Activated naive CD8-positive, alpha-beta T cell treated with anti-CD3 and anti-CD28 coated beads for 36 hours (primary cell): ENCODE data around the gene DOCK2. TPM values are rescaled to one million over a fixed set of nuclear protein-coding genes. Genes with fewer than 3 reads are reported as not detected.
"Not testable (repeated sequence)": the region's sequence is repeated elsewhere in the genome, so short reads cannot be mapped to it uniquely, and the experiment has no call there.

Source experiments
- DNase-seq: peaks from one replicate; pipeline ENCODE4 v3.0.0; 2021
- H3K27ac Mint-ChIP-seq: one replicate; pipeline ENCODE4 v1.8.0; 2022; ENCODE audit warnings: mild to moderate bottlenecking, moderate library complexity, mixed read lengths
- H3K27me3 Mint-ChIP-seq: one replicate; pipeline ENCODE4 v1.8.0; 2022; ENCODE audit warnings: mild to moderate bottlenecking, mixed read lengths
- H3K36me3 Mint-ChIP-seq: one replicate; pipeline ENCODE4 v1.8.0; 2021; ENCODE audit warnings: mild to moderate bottlenecking, mixed read lengths
- H3K4me1 Mint-ChIP-seq: one replicate; pipeline ENCODE4 v1.8.0; 2021; ENCODE audit warnings: mixed read lengths
- H3K4me3 Mint-ChIP-seq: one replicate; pipeline ENCODE4 v1.8.0; 2022; ENCODE audit warnings: mild to moderate bottlenecking, moderate library complexity, mixed read lengths
- H3K9me3 Mint-ChIP-seq: one replicate; pipeline ENCODE4 v1.8.0; 2022; ENCODE audit warnings: mixed read lengths
- total RNA-seq, 2 experiments: library from RNA; stranded (reverse); gene quantifications; one replicate each; pipeline ENCODE4 v1.2.3, GENCODE V29; 2021

The DOCK2 gene
- total RNA-seq, 2 experiments from 2014 or later = 149 TPM

DNA sequence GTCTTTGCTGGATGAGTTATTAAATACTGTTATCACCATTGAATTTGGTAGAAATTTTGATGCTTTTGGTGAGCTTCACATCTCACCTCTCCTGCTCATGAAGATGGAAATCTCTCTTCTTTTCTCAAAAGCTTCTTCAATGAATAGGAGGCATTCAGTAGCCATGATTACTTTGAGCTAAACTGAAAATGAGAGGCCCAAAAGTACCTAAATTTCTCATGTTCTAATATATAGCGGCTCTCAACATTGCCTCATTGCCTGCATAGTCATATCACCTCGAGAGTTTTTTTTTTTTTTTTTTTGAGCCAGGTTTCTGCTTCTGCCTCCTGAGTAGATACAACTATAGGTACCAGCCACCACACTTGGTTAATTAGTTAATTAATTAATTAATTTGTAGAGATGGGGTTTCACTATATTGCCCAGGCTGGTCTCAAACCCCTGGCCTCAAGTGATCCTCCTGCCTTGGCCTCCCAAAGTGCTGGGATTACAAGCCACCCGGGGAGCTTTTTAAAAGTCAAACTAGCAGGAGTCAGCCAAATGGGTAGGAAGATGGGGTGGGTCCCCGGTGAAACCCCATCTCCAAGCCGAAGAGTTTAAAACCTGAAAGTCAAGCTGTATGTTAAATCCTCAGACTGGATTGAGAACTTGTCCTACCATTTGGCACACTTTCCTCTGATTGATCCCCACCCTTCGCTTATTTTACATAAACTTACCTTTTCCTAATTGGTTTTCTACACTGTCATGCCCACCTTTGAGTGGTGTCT lies 169.0 kb downstream of the DOCK2 start:
- no peak for DNase-seq
- H3K27ac Mint-ChIP-seq = peak overlapping the region; percentile 95
- no peaks in the 10 kb centered on the region for H3K9me3 Mint-ChIP-seq
- no peaks in the 10 kb centered on the region for H3K27me3 Mint-ChIP-seq
- peaks cover 59% of the 10 kb centered on the region for H3K36me3 Mint-ChIP-seq
- H3K4me3 Mint-ChIP-seq = peak overlapping the region; percentile 23
- H3K4me1 Mint-ChIP-seq = peaks cover 36% of the 10 kb centered on the region

DNA sequence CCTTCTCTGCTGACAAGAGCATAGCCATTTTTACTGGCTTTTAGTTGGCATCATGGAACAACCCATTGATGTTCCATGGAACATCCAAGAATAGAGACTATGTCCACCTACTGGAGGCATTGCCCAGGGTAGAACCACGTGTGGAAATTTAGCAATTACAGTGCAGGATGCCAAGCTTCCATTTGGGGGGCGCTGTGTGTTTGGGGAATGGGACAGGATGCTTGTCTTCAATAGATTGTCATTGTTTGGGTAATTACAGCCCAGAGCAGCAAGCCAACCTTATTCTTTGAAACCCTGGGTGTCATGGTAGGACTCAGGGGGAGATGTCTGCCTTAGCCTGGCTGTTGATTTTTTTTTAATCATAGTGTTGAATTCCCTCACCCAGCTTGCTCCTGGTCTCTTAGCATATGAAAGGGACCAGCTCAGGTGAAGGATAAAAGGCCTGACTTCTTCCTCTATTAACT lies 171.1 kb downstream of the DOCK2 start:
- H3K4me3 Mint-ChIP-seq = no peak overlapping the region
- peak overlapping the region; percentile 7 for H3K27ac Mint-ChIP-seq
- peaks cover 33% of the 10 kb centered on the region for H3K4me1 Mint-ChIP-seq
- peaks cover 58% of the 10 kb centered on the region for H3K36me3 Mint-ChIP-seq
- no peaks in the 10 kb centered on the region for H3K27me3 Mint-ChIP-seq
- DNase-seq = no peak
- H3K9me3 Mint-ChIP-seq = no peaks in the 10 kb centered on the region

DNA sequence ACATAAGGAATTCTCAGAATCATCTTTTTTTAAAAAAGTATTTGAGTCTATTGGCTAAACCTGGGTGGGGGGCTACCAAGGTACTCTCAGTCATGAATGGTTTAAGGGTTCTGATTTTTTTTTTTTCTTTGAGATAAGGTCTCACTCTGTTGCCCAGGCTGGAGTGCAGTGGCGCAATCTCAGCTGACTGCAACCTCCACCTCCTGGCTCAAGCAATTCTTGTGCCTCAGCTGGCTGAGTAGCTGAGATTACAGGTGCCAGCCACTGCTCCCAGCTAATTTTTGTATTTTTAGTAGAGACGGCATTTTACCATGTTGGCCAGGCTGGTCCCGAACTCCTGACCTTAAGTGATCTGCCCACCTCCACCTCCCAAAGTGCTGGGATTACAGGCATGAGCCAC lies 171.8 kb downstream of the DOCK2 start:
- H3K27me3 Mint-ChIP-seq = not testable (repeated sequence)

DNA sequence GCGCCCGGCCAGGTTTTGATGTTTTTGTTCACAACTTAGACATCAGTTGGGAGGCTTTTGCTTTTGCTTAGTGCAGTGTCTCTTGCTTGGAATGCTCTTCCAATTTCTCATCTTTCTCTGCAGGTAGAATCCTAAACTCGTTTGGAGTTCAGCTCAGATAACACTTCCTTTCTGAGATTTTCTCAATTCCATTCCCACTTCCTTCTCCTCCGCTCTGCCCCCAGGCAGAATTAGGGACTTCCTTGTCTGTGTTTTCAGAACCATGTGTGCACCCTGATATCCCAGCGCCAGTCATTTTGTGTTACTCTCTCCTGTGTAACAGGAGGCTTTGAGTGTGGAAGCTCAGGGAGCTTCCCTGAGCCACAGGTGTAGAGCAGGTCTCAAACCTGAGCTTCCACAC lies 172.2 kb downstream of the DOCK2 start:
- no peak for DNase-seq
- H3K27me3 Mint-ChIP-seq = no peaks in the 10 kb centered on the region
- peaks cover 59% of the 10 kb centered on the region for H3K36me3 Mint-ChIP-seq
- no peak overlapping the region for H3K27ac Mint-ChIP-seq
- peaks cover 25% of the 10 kb centered on the region for H3K4me1 Mint-ChIP-seq
- no peaks in the 10 kb centered on the region for H3K9me3 Mint-ChIP-seq
- no peak overlapping the region for H3K4me3 Mint-ChIP-seq

More for the DNA sequence above, 171.8 kb downstream of the DOCK2 start:
- DNase-seq, H3K27ac Mint-ChIP-seq, H3K9me3 Mint-ChIP-seq, H3K4me3 Mint-ChIP-seq: not testable (repeated sequence)
- Mint-ChIP-seq H3K36me3 (peaks cover 59% of the 10 kb centered on the region), H3K4me1 (peaks cover 29% of the 10 kb centered on the region)

DNA sequence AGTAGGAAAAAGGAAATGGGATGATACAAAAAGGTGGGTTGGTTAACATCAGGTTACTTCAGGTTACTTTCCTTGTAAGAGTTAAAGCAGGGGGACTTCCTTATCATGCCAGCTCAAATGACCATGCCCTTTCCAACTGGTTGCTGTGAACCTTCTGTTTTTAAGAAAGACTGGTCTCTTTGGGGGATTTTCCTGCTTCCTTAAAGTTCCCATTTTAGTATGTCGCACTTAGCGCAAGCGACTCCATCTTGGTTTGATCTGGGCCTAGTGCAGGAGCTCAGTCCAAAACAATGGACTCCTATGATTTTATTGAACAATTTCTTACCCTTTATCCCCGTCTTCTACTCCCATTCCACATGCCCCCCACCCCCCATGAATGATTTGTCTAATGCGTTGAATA lies 173.4 kb downstream of the DOCK2 start:
- DNase-seq = no peak
- no peak overlapping the region for H3K27ac Mint-ChIP-seq
- no peaks in the 10 kb centered on the region for H3K27me3 Mint-ChIP-seq
- no peaks in the 10 kb centered on the region for H3K9me3 Mint-ChIP-seq
- peaks cover 47% of the 10 kb centered on the region for H3K36me3 Mint-ChIP-seq
- H3K4me1 Mint-ChIP-seq = peaks cover 14% of the 10 kb centered on the region
- H3K4me3 Mint-ChIP-seq = no peak overlapping the region

DNA sequence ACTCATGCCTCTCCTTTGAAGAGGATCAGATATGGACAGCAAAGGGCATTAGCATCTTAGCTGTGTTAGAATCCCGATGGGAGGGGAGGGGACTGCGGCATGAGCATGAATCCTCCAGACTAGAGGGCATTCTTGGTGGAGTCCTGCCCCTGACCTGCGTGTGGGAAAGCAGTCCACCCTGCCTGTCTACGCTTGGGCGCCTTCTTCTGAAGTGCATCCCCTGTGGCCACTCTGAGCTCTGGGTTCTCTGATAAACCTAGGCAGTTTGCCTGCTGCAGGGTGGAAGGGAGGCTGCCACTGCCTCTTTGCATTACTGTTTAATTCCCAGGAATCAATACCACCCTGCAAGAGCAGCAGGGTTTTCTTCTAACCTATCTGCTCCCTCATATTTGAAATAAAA lies 173.9 kb downstream of the DOCK2 start:
- H3K4me3 Mint-ChIP-seq = no peak overlapping the region
- DNase-seq = no peak
- H3K27me3 Mint-ChIP-seq = no peaks in the 10 kb centered on the region
- H3K9me3 Mint-ChIP-seq = no peaks in the 10 kb centered on the region
- H3K36me3 Mint-ChIP-seq = peaks cover 49% of the 10 kb centered on the region
- H3K4me1 Mint-ChIP-seq = peaks cover 9% of the 10 kb centered on the region
- no peak overlapping the region for H3K27ac Mint-ChIP-seq

DNA sequence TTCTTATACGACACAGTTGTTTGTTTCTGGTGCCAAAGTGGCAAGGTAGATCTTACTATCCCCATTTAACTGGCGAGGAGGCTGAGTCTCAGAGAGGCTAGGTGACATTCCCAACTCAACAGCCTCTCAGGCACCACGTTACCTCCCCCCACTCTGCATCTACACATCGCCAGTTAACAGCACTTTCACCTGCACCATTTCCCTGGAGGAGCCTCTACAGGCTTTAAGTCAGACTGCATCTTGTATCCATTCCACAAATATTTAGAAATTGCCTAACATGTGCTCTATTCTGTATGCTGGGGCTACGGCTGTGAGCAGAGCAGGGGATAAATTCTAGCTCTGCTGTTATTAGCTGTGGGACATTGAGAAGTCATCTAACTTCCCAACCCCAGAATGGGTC lies 174.6 kb downstream of the DOCK2 start:
- H3K27ac Mint-ChIP-seq = no peak overlapping the region

DNA sequence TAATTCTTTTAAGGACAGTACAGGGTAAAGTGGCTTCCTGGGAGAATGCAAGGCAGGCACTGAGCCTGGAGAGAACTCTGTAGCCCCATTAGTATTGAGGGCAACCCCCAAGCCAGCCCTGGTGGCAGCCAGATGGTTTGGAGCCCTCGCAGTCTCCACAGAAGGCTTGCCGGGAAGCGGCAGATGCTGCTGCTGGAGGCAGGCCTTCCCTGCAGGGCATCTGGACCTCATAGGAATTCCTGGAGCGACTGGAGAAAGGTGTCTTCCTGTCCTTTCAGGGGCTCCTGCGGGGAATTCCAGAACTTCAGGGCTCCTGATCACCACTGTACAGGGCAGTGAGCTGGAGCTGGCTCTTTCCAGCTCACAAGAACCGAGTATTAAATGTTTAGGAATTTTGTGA lies 175.7 kb downstream of the DOCK2 start:
- H3K4me1 Mint-ChIP-seq = peaks cover 7% of the 10 kb centered on the region
- H3K27me3 Mint-ChIP-seq = no peaks in the 10 kb centered on the region
- H3K9me3 Mint-ChIP-seq = no peaks in the 10 kb centered on the region
- peaks cover 55% of the 10 kb centered on the region for H3K36me3 Mint-ChIP-seq
- no peak overlapping the region for H3K4me3 Mint-ChIP-seq
- DNase-seq = no peak
- no peak overlapping the region for H3K27ac Mint-ChIP-seq

More for the DNA sequence above, 174.6 kb downstream of the DOCK2 start:
- Mint-ChIP-seq H3K36me3 (peaks cover 50% of the 10 kb centered on the region), H3K27me3 (no peaks in the 10 kb centered on the region), H3K9me3 (no peaks in the 10 kb centered on the region), H3K4me3 (no peak overlapping the region), H3K4me1 (peaks cover 7% of the 10 kb centered on the region)
- DNase-seq = no peak

DNA sequence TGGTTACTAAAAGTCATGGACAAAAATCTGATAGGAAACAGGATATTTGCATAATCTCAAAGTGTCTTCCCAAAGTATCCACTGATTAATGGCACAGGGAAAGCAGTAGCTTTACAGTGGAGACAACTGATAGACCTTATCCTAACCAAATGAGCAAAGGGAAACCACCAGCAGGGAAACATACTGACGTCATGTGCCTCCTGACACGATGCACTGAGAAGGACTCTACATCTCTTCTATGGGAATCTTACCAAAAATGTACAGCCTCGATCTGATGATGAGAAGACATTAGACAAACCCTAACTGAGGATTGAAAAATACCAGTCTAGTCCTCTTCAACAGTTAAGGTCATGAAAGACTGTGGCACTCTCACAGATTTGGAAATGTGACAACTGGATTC lies 177.0 kb downstream of the DOCK2 start:
- peaks cover 66% of the 10 kb centered on the region for H3K36me3 Mint-ChIP-seq
- DNase-seq = no peak
- H3K4me1 Mint-ChIP-seq = peaks cover 7% of the 10 kb centered on the region
- H3K27me3 Mint-ChIP-seq = no peaks in the 10 kb centered on the region
- H3K27ac Mint-ChIP-seq = no peak overlapping the region
- H3K9me3 Mint-ChIP-seq = no peaks in the 10 kb centered on the region
- H3K4me3 Mint-ChIP-seq = no peak overlapping the region

DNA sequence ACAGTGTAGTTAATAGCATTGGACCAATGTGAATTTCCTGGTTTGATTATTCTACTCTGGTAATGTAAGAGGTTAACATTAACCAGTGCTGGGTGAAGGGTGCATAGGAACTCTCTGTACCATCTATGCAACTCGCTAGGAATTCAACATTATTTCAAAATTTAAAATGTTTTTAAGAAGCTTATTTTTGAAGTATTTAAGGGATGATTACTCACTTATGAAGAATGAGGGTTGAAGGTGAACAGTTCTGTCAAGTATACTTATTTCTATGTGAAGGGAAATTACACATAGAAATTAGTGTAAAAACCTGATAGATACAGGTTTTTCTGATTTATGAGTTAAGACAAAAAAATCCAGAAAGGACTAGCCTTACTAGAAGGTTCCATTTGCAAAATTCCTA lies 177.4 kb downstream of the DOCK2 start:
- no peaks in the 10 kb centered on the region for H3K27me3 Mint-ChIP-seq
- no peaks in the 10 kb centered on the region for H3K9me3 Mint-ChIP-seq
- H3K27ac Mint-ChIP-seq = no peak overlapping the region
- no peak overlapping the region for H3K4me3 Mint-ChIP-seq
- peaks cover 4% of the 10 kb centered on the region for H3K4me1 Mint-ChIP-seq
- DNase-seq = no peak
- H3K36me3 Mint-ChIP-seq = peaks cover 68% of the 10 kb centered on the region

DNA sequence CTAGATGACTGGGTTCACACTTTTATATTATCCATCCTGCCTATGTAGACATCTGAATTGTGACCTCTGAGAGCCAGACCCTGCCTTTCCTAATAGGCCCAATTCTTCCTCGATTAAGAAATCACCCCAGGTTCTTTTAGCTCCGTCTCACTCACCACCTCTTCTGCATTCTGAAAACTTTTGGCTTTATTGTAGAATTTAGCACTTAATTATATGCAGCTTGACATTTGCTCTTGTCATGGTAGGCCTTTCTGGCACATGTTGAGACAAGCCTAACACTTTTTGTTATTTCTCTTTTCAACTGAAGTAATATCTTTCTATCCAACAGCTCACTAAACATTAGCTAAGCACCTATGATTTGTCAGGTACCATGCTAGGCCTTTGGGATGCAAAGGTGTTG lies 180.0 kb downstream of the DOCK2 start:
- Mint-ChIP-seq H3K9me3 (no peaks in the 10 kb centered on the region), H3K4me1 (no peaks in the 10 kb centered on the region), H3K36me3 (peaks cover 72% of the 10 kb centered on the region), H3K4me3 (no peak overlapping the region), H3K27me3 (no peaks in the 10 kb centered on the region), H3K27ac (no peak overlapping the region)
- DNase-seq = no peak

DNA sequence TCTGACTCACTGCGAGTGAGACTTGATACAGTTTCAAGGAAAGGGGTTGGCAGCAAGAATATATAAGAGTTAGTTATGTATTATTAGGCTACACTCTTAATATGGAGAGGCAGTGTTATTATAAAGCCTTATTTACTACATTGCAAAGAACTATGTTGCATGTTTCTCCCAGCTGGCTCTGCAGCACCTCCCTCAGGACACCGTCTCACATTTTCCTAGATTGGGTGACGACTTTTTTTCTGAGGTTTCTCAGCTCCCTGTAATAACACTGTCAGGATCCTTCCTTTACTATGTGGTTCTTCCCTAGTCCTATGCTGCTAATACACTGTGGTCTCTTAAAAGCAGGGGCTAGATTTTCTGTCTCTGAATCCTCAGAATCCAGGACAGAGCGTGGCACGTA lies 189.5 kb downstream of the DOCK2 start:
- Mint-ChIP-seq H3K9me3 (peaks cover 1% of the 10 kb centered on the region), H3K4me3 (no peak overlapping the region), H3K4me1 (peaks cover 15% of the 10 kb centered on the region), H3K27ac (no peak overlapping the region), H3K36me3 (peaks cover 53% of the 10 kb centered on the region), H3K27me3 (no peaks in the 10 kb centered on the region)
- DNase-seq = no peak

DNA sequence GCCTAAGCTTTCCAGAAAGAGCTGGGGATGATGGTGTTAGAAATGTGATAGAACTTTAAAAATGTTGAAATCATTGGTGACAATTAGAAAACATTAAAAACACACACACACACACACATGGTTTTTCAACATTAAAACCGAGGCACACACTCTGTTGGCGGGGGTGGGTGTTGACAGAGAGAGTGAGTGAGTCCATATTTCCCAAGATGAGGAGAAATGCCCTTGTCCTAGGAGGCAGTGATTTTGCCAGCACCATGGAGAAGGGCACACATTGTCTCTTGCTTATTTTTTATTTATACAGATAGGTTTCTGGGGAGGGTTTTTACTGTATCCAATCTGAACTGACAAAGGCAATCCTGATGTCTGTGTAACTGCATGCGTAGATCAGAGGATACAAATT lies 190.7 kb downstream of the DOCK2 start:
- H3K36me3 Mint-ChIP-seq = peaks cover 41% of the 10 kb centered on the region
- H3K4me3 Mint-ChIP-seq = no peak overlapping the region
- H3K9me3 Mint-ChIP-seq = peaks cover 1% of the 10 kb centered on the region
- peaks cover 21% of the 10 kb centered on the region for H3K4me1 Mint-ChIP-seq
- no peak overlapping the region for H3K27ac Mint-ChIP-seq
- H3K27me3 Mint-ChIP-seq = no peaks in the 10 kb centered on the region
- DNase-seq = no peak

DNA sequence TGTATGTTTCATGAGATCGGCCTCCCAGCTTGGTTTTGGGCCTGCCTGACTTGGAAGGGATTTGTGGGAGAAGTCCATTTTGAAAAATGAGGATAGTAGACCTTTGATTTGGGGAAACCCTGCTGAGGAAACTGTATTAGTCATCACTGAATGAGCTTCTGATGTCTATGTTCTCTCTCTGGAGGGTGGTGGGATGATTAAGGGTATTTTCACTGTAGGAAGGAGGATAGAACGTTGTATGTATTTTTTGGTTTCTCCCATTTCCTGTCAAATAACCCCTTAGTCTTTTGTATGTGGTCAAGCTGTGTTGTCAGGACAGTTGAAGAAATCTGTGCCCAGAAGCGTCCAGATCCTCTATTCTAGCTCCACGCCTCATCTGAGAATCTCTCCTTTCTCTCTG lies 191.3 kb downstream of the DOCK2 start:
- H3K27me3 Mint-ChIP-seq = no peaks in the 10 kb centered on the region
- no peak for DNase-seq
- H3K27ac Mint-ChIP-seq = peak overlapping the region; percentile 9
- H3K4me3 Mint-ChIP-seq = no peak overlapping the region
- peaks cover 35% of the 10 kb centered on the region for H3K36me3 Mint-ChIP-seq
- H3K4me1 Mint-ChIP-seq = peaks cover 23% of the 10 kb centered on the region
- peaks cover 1% of the 10 kb centered on the region for H3K9me3 Mint-ChIP-seq

DNA sequence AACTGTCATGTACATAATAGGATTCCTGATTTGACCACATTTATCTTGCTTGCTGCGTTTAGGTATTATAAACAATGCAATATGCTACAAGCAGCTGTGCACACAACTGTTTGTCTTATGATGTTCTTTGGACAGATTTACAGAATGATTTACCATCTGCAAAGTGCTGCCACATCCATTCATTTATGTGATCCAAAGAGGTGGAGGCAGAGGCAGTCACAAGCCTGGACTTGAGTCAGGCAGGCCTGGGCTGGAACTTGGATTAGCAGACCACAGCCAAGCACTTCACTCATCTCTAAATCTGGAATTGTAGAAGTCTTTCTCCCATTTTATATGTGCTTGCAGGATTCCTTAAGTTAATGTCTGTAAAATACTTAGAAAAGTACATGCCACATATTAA lies 194.3 kb downstream of the DOCK2 start:
- H3K27ac Mint-ChIP-seq = no peak overlapping the region
- H3K36me3 Mint-ChIP-seq = peaks cover 17% of the 10 kb centered on the region
- H3K4me3 Mint-ChIP-seq = no peak overlapping the region
- peaks cover 23% of the 10 kb centered on the region for H3K4me1 Mint-ChIP-seq
- DNase-seq = no peak
- H3K9me3 Mint-ChIP-seq = no peaks in the 10 kb centered on the region
- no peaks in the 10 kb centered on the region for H3K27me3 Mint-ChIP-seq

DNA sequence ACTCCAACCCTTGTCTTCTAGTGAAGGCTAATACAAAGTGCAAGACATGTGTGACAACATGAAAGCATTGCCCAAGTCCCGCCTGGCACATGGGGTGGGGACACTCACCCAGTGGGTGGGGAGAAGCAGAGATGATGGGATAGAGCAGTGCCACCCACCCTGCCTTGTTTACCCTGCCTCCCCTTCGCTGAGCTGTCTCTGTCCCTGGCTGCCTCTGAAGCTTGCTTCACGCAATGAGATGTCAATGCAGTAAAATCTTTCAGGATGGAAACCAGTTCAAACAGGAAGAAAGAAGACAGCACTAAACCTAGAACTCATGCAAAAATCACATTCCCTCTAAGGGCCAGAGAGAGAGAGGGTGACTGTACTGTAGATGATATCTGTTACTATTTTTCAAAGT lies 195.2 kb downstream of the DOCK2 start:
- Mint-ChIP-seq H3K4me3 (no peak overlapping the region), H3K36me3 (peaks cover 19% of the 10 kb centered on the region), H3K27ac (no peak overlapping the region), H3K9me3 (no peaks in the 10 kb centered on the region), H3K4me1 (peaks cover 22% of the 10 kb centered on the region), H3K27me3 (no peaks in the 10 kb centered on the region)
- DNase-seq = no peak
